IPS DF 6.9 (cell line): ENCODE results near the gene HIBADH.
A peak's percentile ranks its signal among the peaks of the same experiment; 100 is the strongest.

Experiments used
- DNase-seq: peaks from one replicate; pipeline ENCODE4 v3.0.0-alpha.2; 2013; ENCODE audit warnings: low read depth, low spot score
- H3K27ac ChIP-seq: one replicate; pipeline ENCODE4 v1.5.1; 2013; ENCODE audit warnings: low read length, control low read depth
- H3K27me3 ChIP-seq: 2 replicates; pipeline ENCODE4 v1.6.1; 2013; ENCODE audit warnings: mild to moderate bottlenecking, low read length; ENCODE audit not compliant: control insufficient read depth, insufficient read depth
- H3K36me3 ChIP-seq: 2 replicates; pipeline ENCODE4 v1.6.1; 2013; ENCODE audit warnings: low read length; ENCODE audit not compliant: control insufficient read depth, insufficient read depth
- H3K4me1 ChIP-seq: 2 replicates; pipeline ENCODE4 v1.6.1; 2013; ENCODE audit warnings: low read length; ENCODE audit not compliant: control insufficient read depth, insufficient read depth
- H3K4me3 ChIP-seq: 2 replicates; pipeline ENCODE4 v1.5.1; 2013; ENCODE audit warnings: mild to moderate bottlenecking, low read length
- H3K9me3 ChIP-seq: 2 replicates; pipeline ENCODE4 v1.6.1; 2013; ENCODE audit warnings: low read length, inconsistent platforms; ENCODE audit not compliant: control insufficient read depth, insufficient read depth
- WGBS: extraction: QIAGEN DNeasy Blood & Tissue Kit; methylation state at CpG from one replicate; pipeline ENCODE4 v1.1.7; 2013; ENCODE audit warnings: mixed read lengths, missing lambda C conversion rate; ENCODE audit not compliant: insufficient read length, insufficient coverage; 5-methylcytosine and 5-hydroxymethylcytosine counted together

HIBADH gene

DNA sequence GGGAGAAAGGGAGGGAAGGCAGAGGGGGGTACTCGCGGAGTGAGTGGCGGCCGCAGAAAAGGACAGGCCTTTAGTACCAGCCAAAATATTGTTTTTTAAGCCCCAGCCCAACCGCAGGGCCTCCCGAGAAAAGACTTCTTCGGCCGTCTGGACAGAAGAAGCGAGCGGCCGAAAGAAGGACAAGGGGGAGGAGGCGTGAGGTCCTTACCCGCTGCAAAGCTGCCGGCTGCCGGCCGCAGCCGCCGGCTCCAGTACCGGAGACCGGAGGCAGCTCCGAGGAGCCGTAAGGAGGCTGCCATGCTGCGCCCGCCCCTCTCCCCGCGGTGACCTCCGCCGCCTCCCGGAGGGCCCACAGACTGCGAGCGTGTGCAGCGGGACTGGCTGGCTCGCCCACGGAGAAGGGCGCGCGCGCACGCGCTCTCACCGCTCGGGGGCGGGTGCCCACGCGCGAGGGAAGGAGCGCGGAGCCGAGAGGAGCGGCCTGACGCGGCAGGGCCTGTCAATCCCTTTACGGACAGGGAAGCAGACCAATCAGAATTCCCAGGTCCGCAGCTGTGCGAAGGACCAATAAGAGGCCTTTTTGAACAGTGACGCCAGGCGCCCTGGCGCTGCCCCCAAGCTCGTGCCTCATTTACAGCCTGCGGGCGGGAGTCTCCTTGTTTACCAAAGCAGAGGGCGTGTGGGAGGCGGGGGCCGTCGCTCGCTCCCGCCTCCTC lies at the start of gene HIBADH:
Gene HIBADH (minus strand): TSS at position 394 of the 716 bp plus-strand sequence. CDS start 95 bp downstream, at position 299.
- H3K4me3 ChIP-seq, result peak within 1 kb of the TSS; percentile 86
- peak; percentile 88 for DNase-seq
- no CpG with 5 or more reads among the region's 67 CpGs for WGBS
- no peaks in the 10 kb centered on the region for H3K27me3 ChIP-seq
- H3K27ac ChIP-seq, result no peak within 1 kb of the TSS
- H3K9me3 ChIP-seq, result no peaks in the 10 kb centered on the region
- H3K4me1 ChIP-seq, result no peaks in the 10 kb centered on the region
- H3K36me3 ChIP-seq, result no peaks in the 10 kb centered on the region

- Histone ChIP-seq H3K4me3 (no peak overlapping the region), H3K36me3 (no peaks in the 10 kb centered on the region), H3K4me1 (no peaks in the 10 kb centered on the region), H3K27me3 (no peaks in the 10 kb centered on the region), H3K9me3 (no peaks in the 10 kb centered on the region), H3K27ac (no peak overlapping the region)
- DNase-seq, result no peak
- WGBS, result no CpG with 5 or more reads among the region's 3 CpGs
Observed at GRCh38 chr7:27712217-27712616, 49.5 kb upstream of the HIBADH start.

DNA sequence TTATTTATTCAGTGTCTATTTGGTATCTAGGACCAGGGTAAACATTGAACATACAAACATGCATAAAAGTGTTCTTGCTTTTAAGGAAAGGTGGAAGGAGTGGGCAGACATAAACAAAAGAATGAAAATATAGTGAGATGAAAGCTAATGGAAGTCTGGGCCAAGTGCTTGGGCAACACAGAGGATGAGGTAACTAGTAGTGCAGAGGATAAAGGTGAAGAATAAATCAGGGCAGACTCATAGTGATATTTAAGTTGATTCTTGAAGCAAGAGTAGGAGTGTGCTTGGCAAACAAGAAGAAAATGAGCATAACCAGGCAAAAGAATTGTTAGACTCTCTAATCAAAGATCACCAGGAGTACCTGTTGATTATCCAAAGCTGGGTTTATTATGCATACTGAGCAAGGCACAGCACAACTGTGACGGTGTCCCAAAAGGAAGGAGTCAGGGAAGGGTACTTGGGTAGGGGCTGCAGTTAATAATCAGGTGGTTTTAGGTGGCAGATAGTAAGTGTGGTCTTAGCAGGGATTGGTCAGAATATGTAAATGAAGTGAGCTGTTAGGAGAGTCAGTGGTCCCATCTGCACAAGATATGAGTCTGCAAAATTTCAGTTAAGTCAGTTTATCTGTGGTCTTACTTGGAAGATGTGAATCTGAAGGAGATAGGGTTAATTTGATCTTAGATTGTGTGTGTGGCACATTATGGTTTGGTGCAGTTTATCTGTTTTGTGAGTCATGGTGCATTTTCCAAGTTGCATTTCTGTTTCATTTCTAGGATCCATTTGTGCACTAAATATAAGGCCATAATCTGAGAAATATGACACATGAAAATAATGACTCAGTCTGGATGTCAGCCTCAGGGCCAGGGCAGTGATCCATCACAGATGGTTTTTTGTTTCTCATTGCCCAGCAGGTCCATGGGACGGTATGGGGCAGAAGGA lies 46.7 kb upstream of the HIBADH start:
- H3K9me3 ChIP-seq, result no peaks in the 10 kb centered on the region
- no CpG with 5 or more reads among the region's 2 CpGs for WGBS
- no peaks in the 10 kb centered on the region for H3K27me3 ChIP-seq
- H3K36me3 ChIP-seq, result no peaks in the 10 kb centered on the region
- H3K4me3 ChIP-seq, result no peak overlapping the region
- DNase-seq, result no peak
- H3K4me1 ChIP-seq, result no peaks in the 10 kb centered on the region
- H3K27ac ChIP-seq, result no peak overlapping the region

- H3K27me3 ChIP-seq, result no peaks in the 10 kb centered on the region
- no peaks in the 10 kb centered on the region for H3K9me3 ChIP-seq
- no peaks in the 10 kb centered on the region for H3K4me1 ChIP-seq
- no peak overlapping the region for H3K27ac ChIP-seq
- no peak for DNase-seq
- WGBS, result no CpG with 5 or more reads among the region's 6 CpGs
- H3K4me3 ChIP-seq, result no peak overlapping the region
- H3K36me3 ChIP-seq, result no peaks in the 10 kb centered on the region
Observed at GRCh38 chr7:27708485-27708884, 45.8 kb upstream of the HIBADH start.

GRCh38 chr7:27705200-27705594 lies 42.5 kb upstream of the HIBADH start:
- Histone ChIP-seq H3K27ac (no peak overlapping the region), H3K27me3 (no peaks in the 10 kb centered on the region), H3K9me3 (no peaks in the 10 kb centered on the region), H3K4me3 (no peak overlapping the region), H3K4me1 (no peaks in the 10 kb centered on the region), H3K36me3 (no peaks in the 10 kb centered on the region)
- 100% methylated on average over 1 of the region's 2 CpGs for whole genome bisulfite sequencing
- DNase-seq, result no peak

GRCh38 chr7:27704422-27705199 lies 41.9 kb upstream of the HIBADH start:
- H3K4me1 ChIP-seq, result no peaks in the 10 kb centered on the region
- no peak for DNase-seq
- no CpG with 5 or more reads among the region's 3 CpGs for WGBS
- no peaks in the 10 kb centered on the region for H3K9me3 ChIP-seq
- no peak overlapping the region for H3K4me3 ChIP-seq
- no peaks in the 10 kb centered on the region for H3K36me3 ChIP-seq
- no peaks in the 10 kb centered on the region for H3K27me3 ChIP-seq
- no peak overlapping the region for H3K27ac ChIP-seq

- no peaks in the 10 kb centered on the region for H3K9me3 ChIP-seq
- H3K27ac ChIP-seq, result no peak overlapping the region
- H3K36me3 ChIP-seq, result no peaks in the 10 kb centered on the region
- no peak for DNase-seq
- WGBS, result no CpG with 5 or more reads among the region's 1 CpG
- no peaks in the 10 kb centered on the region for H3K4me1 ChIP-seq
- H3K27me3 ChIP-seq, result no peaks in the 10 kb centered on the region
- H3K4me3 ChIP-seq, result no peak overlapping the region
Observed at GRCh38 chr7:27703181-27703580, 40.5 kb upstream of the HIBADH start.

- no peak overlapping the region for H3K27ac ChIP-seq
- no CpG with 5 or more reads among the region's 6 CpGs for WGBS
- H3K27me3 ChIP-seq, result no peaks in the 10 kb centered on the region
- no peak for DNase-seq
- H3K36me3 ChIP-seq, result no peaks in the 10 kb centered on the region
- no peaks in the 10 kb centered on the region for H3K9me3 ChIP-seq
- no peak overlapping the region for H3K4me3 ChIP-seq
- H3K4me1 ChIP-seq, result no peaks in the 10 kb centered on the region
Observed at GRCh38 chr7:27700501-27700900, 37.8 kb upstream of the HIBADH start.

DNA sequence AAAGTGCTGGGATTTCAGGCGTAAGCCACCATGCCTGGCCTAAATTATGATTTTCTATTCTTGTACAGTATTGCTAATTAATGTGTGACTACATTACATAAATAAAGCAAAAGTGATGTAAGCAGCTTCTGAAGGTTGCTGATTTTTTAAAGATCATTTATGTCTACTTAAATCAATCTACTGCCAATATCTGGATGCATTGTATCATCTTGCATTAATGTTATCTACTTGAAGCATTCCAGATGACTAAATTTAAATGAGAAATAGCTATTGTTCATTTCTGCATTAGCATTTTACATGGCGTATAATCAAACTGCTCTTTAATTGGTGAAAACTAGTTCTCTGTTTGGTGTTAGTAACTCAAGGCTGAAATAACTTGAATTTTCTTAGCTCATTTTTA lies 37.1 kb upstream of the HIBADH start:
- H3K27ac ChIP-seq, result no peak overlapping the region
- H3K4me1 ChIP-seq, result no peaks in the 10 kb centered on the region
- H3K36me3 ChIP-seq, result no peaks in the 10 kb centered on the region
- no peak overlapping the region for H3K4me3 ChIP-seq
- no peak for DNase-seq
- H3K27me3 ChIP-seq, result no peaks in the 10 kb centered on the region
- H3K9me3 ChIP-seq, result no peaks in the 10 kb centered on the region
- WGBS, result no CpG with 5 or more reads among the region's 2 CpGs

GRCh38 chr7:27697861-27698430 lies 35.3 kb upstream of the HIBADH start:
- no CpG with 5 or more reads among the region's 3 CpGs for WGBS
- no peaks in the 10 kb centered on the region for H3K36me3 ChIP-seq
- H3K4me3 ChIP-seq, result no peak overlapping the region
- H3K9me3 ChIP-seq, result no peaks in the 10 kb centered on the region
- H3K4me1 ChIP-seq, result no peaks in the 10 kb centered on the region
- DNase-seq, result no peak
- H3K27ac ChIP-seq, result no peak overlapping the region
- H3K27me3 ChIP-seq, result no peaks in the 10 kb centered on the region
